GM23338 (cell line): ENCODE measurements around the gene NDST1. TPM values are rescaled to one million over a fixed set of nuclear protein-coding genes. Genes with fewer than 3 reads are reported as not detected.

Source experiments
- ATAC-seq: fragments of 200-7000 bp; cut with Tn5 transposase; 3 replicates; pipeline ENCODE4 v1.9.1; 2020
- DNase-seq: peaks from one replicate; pipeline ENCODE4 v3.0.0-alpha.2; 2015; ENCODE audit warnings: low spot score
- H2AFZ ChIP-seq: fragments of 200-600 bp; sonication (generic); 2 replicates; pipeline ENCODE4 v1.8.0; 2016; ENCODE audit warnings: antibody characterized with exemption, mild to moderate bottlenecking, moderate library complexity
- H3F3A ChIP-seq: fragments of 200-600 bp; sonication (generic); replicated peaks from 2 replicates; pipeline ENCODE4 v1.8.0; 2017; ENCODE audit warnings: antibody characterized with exemption, mixed run types, low read depth
- H3K27ac ChIP-seq: fragments of 200-600 bp; sonication (generic); 2 replicates; pipeline ENCODE4 v1.6.1; 2016; ENCODE audit warnings: low read depth
- H3K27me3 ChIP-seq: fragments of 200-600 bp; sonication (generic); 2 replicates; pipeline ENCODE4 v1.8.0; 2016; ENCODE audit warnings: mild to moderate bottlenecking, mixed run types, moderate library complexity; ENCODE audit not compliant: insufficient read depth
- H3K36me3 ChIP-seq: fragments of 200-600 bp; sonication (generic); 2 replicates; pipeline ENCODE4 v1.8.0; 2016; ENCODE audit warnings: mild to moderate bottlenecking; ENCODE audit not compliant: insufficient read depth
- H3K4me1 ChIP-seq: fragments of 200-600 bp; sonication (generic); 2 replicates; pipeline ENCODE4 v1.8.0; 2016; ENCODE audit warnings: mild to moderate bottlenecking, moderate library complexity; ENCODE audit not compliant: insufficient read depth
- H3K4me2 ChIP-seq: fragments of 200-600 bp; sonication (generic); 2 replicates; pipeline ENCODE4 v1.7.1; 2017; ENCODE audit warnings: mixed run types
- H3K4me3 ChIP-seq: fragments of 200-600 bp; sonication (generic); 2 replicates; pipeline ENCODE4 v1.6.1; 2016; ENCODE audit warnings: mixed run types
- H3K79me2 ChIP-seq: fragments of 200-600 bp; sonication (generic); replicated peaks from 2 replicates; pipeline ENCODE4 v1.8.0; 2017; ENCODE audit warnings: mild to moderate bottlenecking; ENCODE audit not compliant: insufficient read depth
- H3K9me2 ChIP-seq: fragments of 200-600 bp; sonication (generic); 2 replicates; pipeline ENCODE4 v1.8.0; 2017; ENCODE audit not compliant: insufficient read depth
- H4K20me1 ChIP-seq: fragments of 200-600 bp; sonication (generic); replicated peaks from 2 replicates; pipeline ENCODE4 v1.8.0; 2017; ENCODE audit warnings: mild to moderate bottlenecking; ENCODE audit not compliant: insufficient read depth
- H3K27ac Mint-ChIP-seq: 2 replicates; pipeline ENCODE4 v1.8.0; 2020; ENCODE audit warnings: inconsistent platforms, mild to moderate bottlenecking, moderate library complexity, mixed read lengths
- H3K27me3 Mint-ChIP-seq: 3 replicates; pipeline ENCODE4 v1.8.0; 2022; ENCODE audit warnings: low read depth, mild to moderate bottlenecking, moderate library complexity, mixed read lengths, inconsistent platforms; ENCODE audit not compliant: insufficient read depth, poor library complexity
- H3K36me3 Mint-ChIP-seq: 3 replicates; pipeline ENCODE4 v1.8.0; 2021; ENCODE audit warnings: low read depth, mild to moderate bottlenecking, inconsistent platforms, moderate library complexity, mixed read lengths
- H3K4me1 Mint-ChIP-seq: 3 replicates; pipeline ENCODE4 v1.8.0; 2020; ENCODE audit warnings: mild to moderate bottlenecking, inconsistent platforms, mixed read lengths
- H3K4me3 Mint-ChIP-seq: 3 replicates; pipeline ENCODE4 v1.8.0; 2021; ENCODE audit warnings: moderate library complexity, mild to moderate bottlenecking, inconsistent platforms, mixed read lengths
- H3K9me3 Mint-ChIP-seq: 3 replicates; pipeline ENCODE4 v1.8.0; 2020; ENCODE audit warnings: moderate library complexity, mild to moderate bottlenecking, inconsistent platforms, mixed read lengths
- NANOG ChIP-seq: IDR thresholded peaks from 2 replicates; pipeline ENCODE4 v1.6.1; 2016; ENCODE audit warnings: antibody characterized with exemption, borderline replicate concordance
- STAT1 ChIP-seq: IDR thresholded peaks from one replicate; pipeline ENCODE4 v1.6.1; 2016; ENCODE audit warnings: antibody characterized with exemption; ENCODE audit not compliant: unreplicated experiment
- polyA plus RNA-seq: library from polyadenylated mRNA; unstranded; fragments of >200 nt; fragmentation: Nextera tagmentation; extraction: Ambion mirVana; gene quantifications from 2 replicates; pipeline ENCODE4 v1.2.1, GENCODE V29; 2016
- total RNA-seq: library from RNA; depleted of rRNA; stranded (reverse); fragments of >200 nt; shearing (Covaris generic); gene quantifications from 2 replicates; pipeline ENCODE4 v1.2.3, GENCODE V29; 2014
- TF ChIP-seq, protein P1 (sequence below): IDR thresholded peaks from 2 replicates; pipeline ENCODE4 v1.6.1; 2016; ENCODE audit warnings: antibody characterized with exemption
- TF ChIP-seq, protein P2 (sequence below): IDR thresholded peaks from one replicate; pipeline ENCODE4 v1.6.1; 2018; ENCODE audit warnings: antibody characterized with exemption; ENCODE audit not compliant: unreplicated experiment
- TF ChIP-seq, protein P3 (sequence below), 2 experiments: fragments of 200-600 bp in 1 of 2; sonication (generic) in 1 of 2; conservative IDR thresholded peaks; 2 replicates each; pipeline versions ENCODE4 v1.5.1 to v1.6.1; 2016 to 2017; ENCODE audit warnings: antibody characterized with exemption in 2 of 2, low read depth in 2 of 2, mild to moderate bottlenecking in 2 of 2, moderate library complexity in 1 of 2

Gene NDST1
- total and polyA plus RNA-seq, 2 experiments from 2014 or later, result 7.3 to 85.0 TPM

DNA sequence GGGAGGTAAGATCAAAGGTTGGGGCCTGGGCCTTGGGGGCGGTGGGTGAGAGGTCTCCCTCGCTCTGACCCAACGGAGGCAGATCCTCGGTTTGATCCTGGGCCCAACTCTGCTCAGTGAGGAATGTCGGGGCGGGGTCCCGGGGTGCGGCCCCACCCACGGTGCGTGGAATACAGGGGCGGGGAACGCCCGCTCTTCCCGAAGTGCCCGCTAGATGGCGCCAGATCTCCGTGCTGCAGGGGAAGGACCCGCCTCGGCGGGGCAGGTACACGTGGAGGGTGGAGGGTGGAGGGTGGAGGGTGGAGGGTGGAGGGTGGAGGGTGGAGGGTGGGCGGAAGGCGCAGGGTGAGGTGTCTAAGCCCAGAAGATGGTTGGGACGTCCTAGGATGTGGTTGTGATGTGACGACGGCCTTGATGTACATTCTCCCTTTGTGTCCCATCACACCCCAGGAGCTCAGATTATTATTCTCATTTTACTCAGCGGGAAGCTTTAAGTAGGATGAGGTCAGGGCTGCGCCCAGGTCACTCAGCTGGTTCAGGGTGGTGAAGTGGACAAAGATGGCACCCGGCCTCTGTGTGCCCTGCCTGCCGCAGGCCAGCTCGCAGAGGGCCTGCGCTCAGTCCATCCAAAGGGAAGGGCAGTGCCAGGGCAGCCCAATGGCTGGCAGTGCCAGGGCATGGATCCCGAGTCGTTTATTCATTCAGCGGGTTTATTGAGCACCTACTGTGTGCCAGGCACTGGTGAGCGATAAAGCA lies 49.0 kb upstream of the NDST1 start:
- H3K4me3 Mint-ChIP-seq, result no peak overlapping the region

DNA sequence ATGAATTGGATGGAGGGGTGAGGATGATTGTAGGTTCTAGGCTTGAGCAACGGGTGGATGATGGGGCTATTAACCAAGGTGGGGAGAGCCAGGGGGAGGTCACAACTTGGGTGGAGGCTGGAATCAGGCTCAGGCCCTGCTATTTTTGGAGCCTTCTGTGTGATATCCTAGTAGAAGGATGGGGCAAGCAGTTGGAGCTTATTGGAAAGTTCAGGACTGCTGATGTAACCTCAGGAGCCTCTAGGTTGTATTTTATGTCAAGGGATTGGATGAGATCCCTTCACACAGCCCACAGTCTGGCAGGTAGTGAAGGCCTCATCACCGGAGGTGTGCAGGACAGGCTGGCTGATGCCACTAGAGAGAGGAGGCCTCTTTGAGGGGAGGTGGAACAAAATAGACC lies 47.1 kb upstream of the NDST1 start:
- H3K4me1 ChIP-seq, result peaks cover 48% of the 10 kb centered on the region
- ATAC-seq (no peak), DNase-seq (no peak)
- TF ChIP-seq, protein P1, sequence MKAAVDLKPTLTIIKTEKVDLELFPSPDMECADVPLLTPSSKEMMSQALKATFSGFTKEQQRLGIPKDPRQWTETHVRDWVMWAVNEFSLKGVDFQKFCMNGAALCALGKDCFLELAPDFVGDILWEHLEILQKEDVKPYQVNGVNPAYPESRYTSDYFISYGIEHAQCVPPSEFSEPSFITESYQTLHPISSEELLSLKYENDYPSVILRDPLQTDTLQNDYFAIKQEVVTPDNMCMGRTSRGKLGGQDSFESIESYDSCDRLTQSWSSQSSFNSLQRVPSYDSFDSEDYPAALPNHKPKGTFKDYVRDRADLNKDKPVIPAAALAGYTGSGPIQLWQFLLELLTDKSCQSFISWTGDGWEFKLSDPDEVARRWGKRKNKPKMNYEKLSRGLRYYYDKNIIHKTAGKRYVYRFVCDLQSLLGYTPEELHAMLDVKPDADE, result no peak
- TF ChIP-seq, protein P2, sequence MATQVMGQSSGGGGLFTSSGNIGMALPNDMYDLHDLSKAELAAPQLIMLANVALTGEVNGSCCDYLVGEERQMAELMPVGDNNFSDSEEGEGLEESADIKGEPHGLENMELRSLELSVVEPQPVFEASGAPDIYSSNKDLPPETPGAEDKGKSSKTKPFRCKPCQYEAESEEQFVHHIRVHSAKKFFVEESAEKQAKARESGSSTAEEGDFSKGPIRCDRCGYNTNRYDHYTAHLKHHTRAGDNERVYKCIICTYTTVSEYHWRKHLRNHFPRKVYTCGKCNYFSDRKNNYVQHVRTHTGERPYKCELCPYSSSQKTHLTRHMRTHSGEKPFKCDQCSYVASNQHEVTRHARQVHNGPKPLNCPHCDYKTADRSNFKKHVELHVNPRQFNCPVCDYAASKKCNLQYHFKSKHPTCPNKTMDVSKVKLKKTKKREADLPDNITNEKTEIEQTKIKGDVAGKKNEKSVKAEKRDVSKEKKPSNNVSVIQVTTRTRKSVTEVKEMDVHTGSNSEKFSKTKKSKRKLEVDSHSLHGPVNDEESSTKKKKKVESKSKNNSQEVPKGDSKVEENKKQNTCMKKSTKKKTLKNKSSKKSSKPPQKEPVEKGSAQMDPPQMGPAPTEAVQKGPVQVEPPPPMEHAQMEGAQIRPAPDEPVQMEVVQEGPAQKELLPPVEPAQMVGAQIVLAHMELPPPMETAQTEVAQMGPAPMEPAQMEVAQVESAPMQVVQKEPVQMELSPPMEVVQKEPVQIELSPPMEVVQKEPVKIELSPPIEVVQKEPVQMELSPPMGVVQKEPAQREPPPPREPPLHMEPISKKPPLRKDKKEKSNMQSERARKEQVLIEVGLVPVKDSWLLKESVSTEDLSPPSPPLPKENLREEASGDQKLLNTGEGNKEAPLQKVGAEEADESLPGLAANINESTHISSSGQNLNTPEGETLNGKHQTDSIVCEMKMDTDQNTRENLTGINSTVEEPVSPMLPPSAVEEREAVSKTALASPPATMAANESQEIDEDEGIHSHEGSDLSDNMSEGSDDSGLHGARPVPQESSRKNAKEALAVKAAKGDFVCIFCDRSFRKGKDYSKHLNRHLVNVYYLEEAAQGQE, result no peak
- TF ChIP-seq NANOG, result no peak
- Mint-ChIP-seq H3K4me3 (no peak overlapping the region; the same call in 2 of the 3 replicates), H3K36me3 (peaks cover 3% of the 10 kb centered on the region; the same call in 1 of the 3 replicates), H3K27me3 (peaks cover 29% of the 10 kb centered on the region), H3K4me1 (peaks cover 53% of the 10 kb centered on the region), H3K27ac (no peak overlapping the region; the same call in 1 of the 2 replicates), H3K9me3 (no peaks in the 10 kb centered on the region)
- no peak overlapping the region for H3K27ac ChIP-seq
- H3K36me3 ChIP-seq, result no peaks in the 10 kb centered on the region
- no peak overlapping the region for H3K4me3 ChIP-seq
- peak overlapping the region; percentile 52; the same call in 1 of the 2 replicates for H2AFZ ChIP-seq
- no peaks in the 10 kb centered on the region for H4K20me1 ChIP-seq
- H3K4me2 ChIP-seq, result peak overlapping the region; percentile 73
- no peaks in the 10 kb centered on the region for H3K27me3 ChIP-seq
- H3F3A ChIP-seq, result peaks cover 7% of the 10 kb centered on the region
- H3K79me2 ChIP-seq, result no peaks in the 10 kb centered on the region
- no peaks in the 10 kb centered on the region for H3K9me2 ChIP-seq

More for the DNA sequence above, 49.0 kb upstream of the NDST1 start:
- Histone ChIP-seq H3K79me2 (no peaks in the 10 kb centered on the region), H3K4me2 (peak overlapping the region; percentile 48; the same call in 1 of the 2 replicates), H4K20me1 (no peaks in the 10 kb centered on the region), H3K4me1 (peaks cover 41% of the 10 kb centered on the region), H3K36me3 (no peaks in the 10 kb centered on the region), H2AFZ (peak overlapping the region; percentile 86), H3F3A (peaks cover 7% of the 10 kb centered on the region), H3K27ac (no peak overlapping the region), H3K4me3 (0 out of 2 replicates have a peak overlapping the region, but pooled peaks have one; percentile 29), H3K9me2 (no peaks in the 10 kb centered on the region), H3K27me3 (no peaks in the 10 kb centered on the region)
- ATAC-seq, result peak; percentile 74
- Mint-ChIP-seq H3K9me3 (no peaks in the 10 kb centered on the region), H3K4me1 (peaks cover 43% of the 10 kb centered on the region), H3K27me3 (peaks cover 25% of the 10 kb centered on the region), H3K36me3 (peaks cover 3% of the 10 kb centered on the region; the same call in 1 of the 3 replicates), H3K27ac (no peak overlapping the region)
- TF ChIP-seq, protein P3, sequence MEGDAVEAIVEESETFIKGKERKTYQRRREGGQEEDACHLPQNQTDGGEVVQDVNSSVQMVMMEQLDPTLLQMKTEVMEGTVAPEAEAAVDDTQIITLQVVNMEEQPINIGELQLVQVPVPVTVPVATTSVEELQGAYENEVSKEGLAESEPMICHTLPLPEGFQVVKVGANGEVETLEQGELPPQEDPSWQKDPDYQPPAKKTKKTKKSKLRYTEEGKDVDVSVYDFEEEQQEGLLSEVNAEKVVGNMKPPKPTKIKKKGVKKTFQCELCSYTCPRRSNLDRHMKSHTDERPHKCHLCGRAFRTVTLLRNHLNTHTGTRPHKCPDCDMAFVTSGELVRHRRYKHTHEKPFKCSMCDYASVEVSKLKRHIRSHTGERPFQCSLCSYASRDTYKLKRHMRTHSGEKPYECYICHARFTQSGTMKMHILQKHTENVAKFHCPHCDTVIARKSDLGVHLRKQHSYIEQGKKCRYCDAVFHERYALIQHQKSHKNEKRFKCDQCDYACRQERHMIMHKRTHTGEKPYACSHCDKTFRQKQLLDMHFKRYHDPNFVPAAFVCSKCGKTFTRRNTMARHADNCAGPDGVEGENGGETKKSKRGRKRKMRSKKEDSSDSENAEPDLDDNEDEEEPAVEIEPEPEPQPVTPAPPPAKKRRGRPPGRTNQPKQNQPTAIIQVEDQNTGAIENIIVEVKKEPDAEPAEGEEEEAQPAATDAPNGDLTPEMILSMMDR (conservative IDR thresholded peaks at IDR 0.05; ENCODE audit: low read depth in 2 of 2), result peak; percentile 64 to 94
- TF ChIP-seq STAT1, result no peak
- DNase-seq, result peak; percentile 79
